ENCODE results near the gene PHF10. TPM values are rescaled to one million over a fixed set of nuclear protein-coding genes. Genes with fewer than 3 reads are reported as not detected.

The PHF10 gene
- total RNA-seq, 1 experiment from 2014 or later = 36.6 TPM

GRCh38 chr6:169665289-169665688 lies 59.0 kb downstream of the PHF10 start:
- Histone ChIP-seq H3K9me3 (no peaks in the 10 kb centered on the region), H3K4me3 (no peak overlapping the region), H3K27me3 (no peaks in the 10 kb centered on the region), H3K36me3 (peaks cover 27% of the 10 kb centered on the region)
- no peak for DNase-seq

- Histone ChIP-seq H3K36me3 (peaks cover 30% of the 10 kb centered on the region), H3K9me3 (no peaks in the 10 kb centered on the region), H3K4me3 (no peak overlapping the region), H3K27me3 (no peaks in the 10 kb centered on the region)
- DNase-seq = no peak
Observed at GRCh38 chr6:169664227-169664626, 60.1 kb downstream of the PHF10 start.

- peaks cover 24% of the 10 kb centered on the region for H3K36me3 ChIP-seq
- no peak overlapping the region for H3K4me3 ChIP-seq
- no peak for DNase-seq
- H3K9me3 ChIP-seq = no peaks in the 10 kb centered on the region
- no peaks in the 10 kb centered on the region for H3K27me3 ChIP-seq
Observed at GRCh38 chr6:169663468-169663867, 60.8 kb downstream of the PHF10 start.

GRCh38 chr6:169661391-169661756 lies 62.9 kb downstream of the PHF10 start:
- no peak overlapping the region for H3K4me3 ChIP-seq
- DNase-seq = no peak
- H3K36me3 ChIP-seq = peaks cover 13% of the 10 kb centered on the region
- no peaks in the 10 kb centered on the region for H3K9me3 ChIP-seq
- no peaks in the 10 kb centered on the region for H3K27me3 ChIP-seq

GRCh38 chr6:169660751-169661390 lies 63.4 kb downstream of the PHF10 start:
- H3K9me3 ChIP-seq = no peaks in the 10 kb centered on the region
- no peak for DNase-seq
- H3K36me3 ChIP-seq = peaks cover 13% of the 10 kb centered on the region
- no peaks in the 10 kb centered on the region for H3K27me3 ChIP-seq
- no peak overlapping the region for H3K4me3 ChIP-seq

- DNase-seq = no peak
- Histone ChIP-seq H3K27me3 (no peaks in the 10 kb centered on the region), H3K4me3 (no peak overlapping the region), H3K36me3 (peaks cover 13% of the 10 kb centered on the region), H3K9me3 (no peaks in the 10 kb centered on the region)
Observed at GRCh38 chr6:169659820-169660610, 64.3 kb downstream of the PHF10 start.

- Histone ChIP-seq H3K27me3 (no peaks in the 10 kb centered on the region), H3K4me3 (no peak overlapping the region), H3K9me3 (no peaks in the 10 kb centered on the region), H3K36me3 (peaks cover 9% of the 10 kb centered on the region)
- DNase-seq = no peak
Observed at GRCh38 chr6:169657284-169657610, 67.1 kb downstream of the PHF10 start.

- Histone ChIP-seq H3K27me3 (no peaks in the 10 kb centered on the region), H3K4me3 (no peak overlapping the region), H3K9me3 (no peaks in the 10 kb centered on the region), H3K36me3 (peaks cover 8% of the 10 kb centered on the region)
- no peak for DNase-seq
Observed at GRCh38 chr6:169656546-169657283, 67.6 kb downstream of the PHF10 start.

GRCh38 chr6:169654598-169655391 lies 69.5 kb downstream of the PHF10 start:
- no peaks in the 10 kb centered on the region for H3K27me3 ChIP-seq
- peak; percentile 66 for DNase-seq
- H3K4me3 ChIP-seq = peak overlapping the region; percentile 51
- H3K9me3 ChIP-seq = no peaks in the 10 kb centered on the region
- H3K36me3 ChIP-seq = peaks cover 12% of the 10 kb centered on the region

Other genes starting within 250 kb of the PHF10 start
- 14.6 and 18.0 TPM in 2 replicates for gene WDR27, start 22.5 kb downstream of the PHF10 start, total RNA-seq (2014; rRNA removed; shearing (Covaris generic); ENCODE audit: low replicate concordance)
- 12.7 and 15.3 TPM in 2 replicates for gene C6orf120, start 22.4 kb downstream of the PHF10 start, total RNA-seq (2014; rRNA removed; shearing (Covaris generic); ENCODE audit: low replicate concordance)
- 0.10 TPM in 1 of 2 replicates, not detected in the other for gene DYNLT2, start 27.1 kb upstream of the PHF10 start, total RNA-seq (2014; rRNA removed; shearing (Covaris generic); ENCODE audit: low replicate concordance)
- 22.5 and 39.6 TPM in 2 replicates for gene ERMARD, start 27.1 kb upstream of the PHF10 start, total RNA-seq (2014; rRNA removed; shearing (Covaris generic); ENCODE audit: low replicate concordance)

All from MG63 (cell line).